Measurements from ENCODE around the gene GTPBP3. TPM values are rescaled to one million over a fixed set of nuclear protein-coding genes. Genes with fewer than 3 reads are reported as not detected.

Gene GTPBP3
- polyA plus RNA-seq, 3 donors: 1.0 to 22.0 (median 1.7) TPM

- Histone ChIP-seq H3K27me3 (ENCODE audit: control insufficient read depth in 2 of 2, insufficient read depth in 2 of 2, low read length in 2 of 2) (peaks cover 0 to 4% of the 10 kb centered on the region in 2 donors), H3K27ac (ENCODE audit: low read depth in 1 of 2, low read length in 2 of 2) (no peak overlapping the region), H3K36me3 (replicated peaks in 1 of 2; ENCODE audit: control insufficient read depth in 1 of 2, insufficient read depth in 2 of 2, low read length in 2 of 2) (peaks cover 0 to 3% of the 10 kb centered on the region in 2 donors), H3K4me3 (replicated peaks in 1 of 3; ENCODE audit: low read depth in 2 of 3, low read length in 3 of 3) (peak overlapping the region in 1 of 3 experiments; percentile 93), H4K20me1 (ENCODE audit: insufficient read depth, low read length) (peaks cover 5% of the 10 kb centered on the region), H2AFZ (ENCODE audit: insufficient read depth, low read depth, low read length, poor library complexity, severe bottlenecking) (no peak overlapping the region), H3K79me2 (ENCODE audit: insufficient read depth, low read length) (peaks cover 16% of the 10 kb centered on the region), H3K9ac (ENCODE audit: insufficient read depth, low read length, poor library complexity, severe bottlenecking) (no peak overlapping the region), H3K4me1 (ENCODE audit: control insufficient read depth in 1 of 2, insufficient read depth in 2 of 2, low read length in 2 of 2) (peaks cover 42 to 59% of the 10 kb centered on the region in 2 donors), H3K9me3 (replicated peaks in 1 of 2; ENCODE audit: control insufficient read depth in 1 of 2, insufficient read depth in 1 of 2, low read length in 2 of 2) (no peaks in the 10 kb centered on the region), H3K4me2 (replicated peaks; ENCODE audit: extremely low read depth, low read length, poor library complexity, severe bottlenecking) (peak overlapping the region; percentile 98)
- H3K9me3 Mint-ChIP-seq: peaks cover 0 to 10% (median 5%) of the 10 kb centered on the region in 7 donors
- intact Hi-C loops (cut with micrococcal nuclease): loop anchor here in 1 of 2 donors (5.0 kb wide), 1 partner anchor 33 kb away; the partner anchor contains the start of gene ABHD8
- no peak for TF ChIP-seq CTCF (IDR thresholded peaks at IDR 0.05)
- 94% methylated on average over 2 of the region's 10 CpGs for WGBS (ENCODE audit: insufficient coverage)
- H3K27ac Mint-ChIP-seq: peak overlapping the region in 1 of 7 donors; percentile 38
- H3K4me3 Mint-ChIP-seq: peak overlapping the region in 1 of 2 donors; percentile 16
- peaks cover 34% of the 10 kb centered on the region for H3K4me1 Mint-ChIP-seq
- H3K27me3 Mint-ChIP-seq (ENCODE audit: low read depth in 3 of 3): peaks cover 3 to 8% (median 4%) of the 10 kb centered on the region in 3 donors
- H3K36me3 Mint-ChIP-seq: peaks cover 13 to 24% of the 10 kb centered on the region in 2 donors
- DNase-seq: no peak
Observed at GRCh38 chr19:17335575-17335974, 1.8 kb upstream of the GTPBP3 start.

- peaks cover 4 to 6% of the 10 kb centered on the region in 2 donors for H3K36me3 ChIP-seq (replicated peaks in 1 of 2; ENCODE audit: control insufficient read depth in 1 of 2, insufficient read depth in 2 of 2, low read length in 2 of 2)
- H3K79me2 ChIP-seq (ENCODE audit: insufficient read depth, low read length): peaks cover 16% of the 10 kb centered on the region
- Mint-ChIP-seq H3K9me3 (peaks cover 0 to 1% (median under 1%) of the 10 kb centered on the region in 7 donors), H3K27me3 (ENCODE audit: low read depth in 3 of 3) (peaks cover 0 to 1% (median 0%) of the 10 kb centered on the region in 3 donors), H3K36me3 (peaks cover 11 to 17% of the 10 kb centered on the region in 2 donors), H3K4me3 (peak overlapping the region; percentile 95 to 99), H3K27ac (peak overlapping the region in 6 of 7 donors; percentile 37 to 95 (median 74)), H3K4me1 (peaks cover 34% of the 10 kb centered on the region)
- peak overlapping the region; percentile 91 for H3K4me2 ChIP-seq (replicated peaks; ENCODE audit: extremely low read depth, low read length, poor library complexity, severe bottlenecking)
- H3K27ac ChIP-seq (ENCODE audit: low read depth in 1 of 2, low read length in 2 of 2): peak overlapping the region in 1 of 2 donors; percentile 17
- no peaks in the 10 kb centered on the region for H3K9me3 ChIP-seq (replicated peaks in 1 of 2; ENCODE audit: control insufficient read depth in 1 of 2, insufficient read depth in 1 of 2, low read length in 2 of 2)
- peak overlapping the region; percentile 65 for H3K9ac ChIP-seq (ENCODE audit: insufficient read depth, low read length, poor library complexity, severe bottlenecking)
- peaks cover 42 to 59% of the 10 kb centered on the region in 2 donors for H3K4me1 ChIP-seq (ENCODE audit: control insufficient read depth in 1 of 2, insufficient read depth in 2 of 2, low read length in 2 of 2)
- intact Hi-C loops (cut with micrococcal nuclease): loop anchor here in 1 of 2 donors (5.0 kb wide), 1 partner anchor 36 kb away; the partner anchor contains the start of gene ABHD8
- WGBS (ENCODE audit: insufficient coverage): 6% methylated on average over 50 of the region's 50 CpGs
- no peak for TF ChIP-seq CTCF (IDR thresholded peaks at IDR 0.05)
- peak overlapping the region; percentile 93 for H2AFZ ChIP-seq (ENCODE audit: insufficient read depth, low read depth, low read length, poor library complexity, severe bottlenecking)
- peak in 1 of 3 donors; percentile 10 for DNase-seq
- H3K27me3 ChIP-seq (ENCODE audit: control insufficient read depth in 2 of 2, insufficient read depth in 2 of 2, low read length in 2 of 2): no peaks in the 10 kb centered on the region
- H3K4me3 ChIP-seq (replicated peaks in 1 of 3; ENCODE audit: low read depth in 2 of 3, low read length in 3 of 3): peak overlapping the region; percentile 69 to 94 (median 90)
- H4K20me1 ChIP-seq (ENCODE audit: insufficient read depth, low read length): no peaks in the 10 kb centered on the region
Observed at GRCh38 chr19:17337675-17338432, 501 bp downstream of the GTPBP3 start.

All from CD14-positive monocyte (primary cell).